HAP-1 (cell line): Measurements from ENCODE around the gene TLL1.

ENCODE experiments used
- DNase-seq, 2 experiments: peaks; one replicate each; pipeline ENCODE4 v3.0.0-alpha.2; 2016 to 2020; ENCODE audit warnings: low spot score in 2 of 2
- H3K27me3 ChIP-seq: fragments of 250-450 bp; sonication (Bioruptor Pico); 2 replicates; pipeline ENCODE4 v1.5.1; 2020; ENCODE audit warnings: low read depth, mild to moderate bottlenecking, moderate library complexity
- H3K36me3 ChIP-seq: fragments of 250-450 bp; sonication (Bioruptor Pico); replicated peaks from 2 replicates; pipeline ENCODE4 v1.5.1; 2020; ENCODE audit warnings: mild to moderate bottlenecking
- H3K4me1 ChIP-seq: fragments of 250-450 bp; sonication (Bioruptor Pico); 2 replicates; pipeline ENCODE4 v1.5.1; 2020; ENCODE audit warnings: mild to moderate bottlenecking
- H3K4me3 ChIP-seq: fragments of 250-450 bp; sonication (Bioruptor Pico); 2 replicates; pipeline ENCODE4 v1.5.1; 2020; ENCODE audit warnings: mild to moderate bottlenecking, moderate library complexity
- H3K9me3 ChIP-seq: fragments of 250-450 bp; sonication (Bioruptor Pico); 2 replicates; pipeline ENCODE4 v1.5.1; 2020; ENCODE audit warnings: mild to moderate bottlenecking, moderate library complexity
- in situ Hi-C: fragments of 300-500 bp; cut with MboI; formaldehyde crosslinking; loops from 3 replicates; pipeline ENCODE4 v1.14.3; 2020; ENCODE audit warnings: low sequenced_read_pairs, inconsistent platforms, mixed read lengths

The TLL1 gene

DNA sequence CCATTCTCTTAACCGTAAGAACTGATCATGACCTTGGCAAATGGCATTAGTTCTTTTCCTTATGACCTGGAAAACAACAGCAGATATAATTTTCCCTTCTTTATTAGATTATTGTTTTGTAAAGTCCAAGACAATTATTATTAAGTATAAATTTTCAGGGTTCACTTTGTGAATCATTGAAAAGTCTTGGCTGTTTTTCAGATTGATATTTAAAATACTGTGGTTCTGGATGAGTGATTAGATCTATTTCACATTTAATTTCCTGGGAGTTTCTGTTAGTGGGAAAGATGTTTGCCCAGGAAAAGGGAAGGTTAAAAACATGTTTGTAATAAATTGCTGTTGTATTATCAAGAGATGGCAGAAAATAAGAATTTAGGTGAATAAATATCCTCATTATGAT lies 194.9 kb downstream of the TLL1 start:
- Histone ChIP-seq H3K9me3 (no peaks in the 10 kb centered on the region), H3K4me1 (no peaks in the 10 kb centered on the region; the same call in 1 of the 2 replicates), H3K27me3 (no peaks in the 10 kb centered on the region), H3K36me3 (no peaks in the 10 kb centered on the region), H3K4me3 (no peak overlapping the region)
- DNase-seq, result no peak
- in situ Hi-C loops, result no loop called here

- no peaks in the 10 kb centered on the region for H3K27me3 ChIP-seq
- no peaks in the 10 kb centered on the region for H3K9me3 ChIP-seq
- H3K36me3 ChIP-seq, result no peaks in the 10 kb centered on the region
- peaks cover 8% of the 10 kb centered on the region; the same call in 1 of the 2 replicates for H3K4me1 ChIP-seq
- no peak overlapping the region for H3K4me3 ChIP-seq
- in situ Hi-C loops, result no loop called here
- DNase-seq, result no peak
These were observed 200.7 kb downstream of the TLL1 start for GRCh38 chr4:166073783-166074182.

DNA sequence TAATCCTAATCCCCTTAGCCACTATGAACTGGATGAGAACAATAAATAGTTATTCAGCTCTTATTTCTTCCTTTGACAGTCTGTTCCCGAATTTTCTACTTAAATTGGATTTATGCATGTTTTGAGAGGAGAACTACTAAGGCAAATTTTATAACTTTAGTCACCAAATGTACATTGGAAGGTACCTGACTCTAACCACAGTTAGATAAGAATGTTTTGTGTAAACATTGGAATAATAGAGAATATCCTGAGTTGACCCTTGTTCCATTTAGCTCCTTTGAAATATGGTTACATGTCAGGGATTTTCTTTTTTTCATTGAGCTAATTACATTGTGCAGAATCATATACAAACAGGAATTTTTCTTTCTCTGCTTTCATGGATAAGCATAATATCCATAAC lies 202.6 kb downstream of the TLL1 start:
- DNase-seq, result peak in 1 of 2 experiments; percentile 57

DNA sequence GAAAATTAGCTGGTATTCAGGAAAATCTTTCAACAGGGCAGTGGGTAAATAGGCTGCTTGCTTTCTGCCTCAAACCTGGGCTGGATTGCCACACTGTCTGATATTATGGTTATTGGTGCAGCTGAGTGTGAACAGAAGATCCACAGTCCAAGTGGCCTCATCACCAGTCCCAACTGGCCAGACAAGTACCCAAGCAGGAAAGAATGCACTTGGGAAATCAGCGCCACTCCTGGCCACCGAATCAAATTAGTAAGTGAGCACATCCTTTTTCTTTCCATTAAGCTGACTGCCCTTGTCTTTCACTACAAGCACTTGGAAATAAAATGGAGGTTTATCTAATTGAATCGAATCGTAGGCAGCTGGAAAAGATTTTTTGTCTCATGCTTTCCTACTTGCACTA lies 204.7 kb downstream of the TLL1 start:
- H3K9me3 ChIP-seq, result no peaks in the 10 kb centered on the region
- H3K4me3 ChIP-seq, result no peak overlapping the region
- in situ Hi-C loops, result no loop called here
- H3K36me3 ChIP-seq, result no peaks in the 10 kb centered on the region
- no peaks in the 10 kb centered on the region for H3K27me3 ChIP-seq
- DNase-seq, result no peak
- peaks cover 8% of the 10 kb centered on the region; the same call in 1 of the 2 replicates for H3K4me1 ChIP-seq

More for the DNA sequence above, 202.6 kb downstream of the TLL1 start:
- no peaks in the 10 kb centered on the region for H3K36me3 ChIP-seq
- H3K9me3 ChIP-seq, result no peaks in the 10 kb centered on the region
- in situ Hi-C loops, result no loop called here
- peaks cover 8% of the 10 kb centered on the region; the same call in 1 of the 2 replicates for H3K4me1 ChIP-seq
- no peak overlapping the region for H3K4me3 ChIP-seq
- no peaks in the 10 kb centered on the region for H3K27me3 ChIP-seq

DNA sequence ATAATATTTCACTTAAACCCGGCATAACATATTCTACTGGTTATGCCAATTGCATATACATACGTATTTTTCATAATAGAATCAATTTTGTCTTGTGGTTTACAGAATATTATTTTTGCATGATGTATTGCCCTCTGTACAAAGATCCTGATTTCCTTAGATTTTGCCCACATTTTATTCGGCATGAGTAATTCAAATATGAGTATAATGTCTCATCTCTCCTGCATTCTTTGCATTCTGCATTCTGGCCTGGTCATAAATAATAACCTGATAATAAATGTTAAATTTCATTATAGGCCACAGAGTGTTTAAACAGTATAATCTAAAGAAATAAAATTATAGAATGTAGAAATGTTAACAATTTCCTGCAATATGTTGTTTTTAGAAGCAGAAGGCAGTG lies 205.3 kb downstream of the TLL1 start:
- Histone ChIP-seq H3K4me3 (no peak overlapping the region), H3K36me3 (no peaks in the 10 kb centered on the region), H3K4me1 (peaks cover 8% of the 10 kb centered on the region; the same call in 1 of the 2 replicates), H3K9me3 (no peaks in the 10 kb centered on the region), H3K27me3 (no peaks in the 10 kb centered on the region)
- DNase-seq, result no peak
- in situ Hi-C loops, result no loop called here

DNA sequence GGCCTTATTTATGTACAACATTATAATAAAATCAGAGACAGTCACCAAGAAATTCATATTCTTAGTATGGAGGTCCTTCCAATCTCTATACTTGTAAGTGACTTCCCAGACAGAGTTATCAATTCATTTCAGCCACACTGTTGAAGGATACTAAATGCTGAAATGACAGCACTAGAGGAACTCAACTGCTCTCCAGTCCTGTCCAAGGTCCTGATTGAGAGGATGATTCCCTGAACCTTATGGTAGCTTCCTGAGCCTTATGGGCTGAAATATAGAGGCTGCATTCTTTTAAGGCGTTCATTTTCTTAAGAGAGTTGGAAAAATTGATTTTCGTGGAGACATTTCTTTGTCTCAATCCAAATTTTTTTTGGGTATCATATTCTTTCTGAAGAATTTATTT lies 205.9 kb downstream of the TLL1 start:
- in situ Hi-C loops, result no loop called here
- H3K27me3 ChIP-seq, result no peaks in the 10 kb centered on the region
- no peak for DNase-seq
- no peaks in the 10 kb centered on the region for H3K36me3 ChIP-seq
- H3K4me1 ChIP-seq, result peaks cover 8% of the 10 kb centered on the region; the same call in 1 of the 2 replicates
- H3K4me3 ChIP-seq, result no peak overlapping the region
- H3K9me3 ChIP-seq, result no peaks in the 10 kb centered on the region

- Histone ChIP-seq H3K27me3 (no peaks in the 10 kb centered on the region), H3K9me3 (no peaks in the 10 kb centered on the region), H3K36me3 (no peaks in the 10 kb centered on the region), H3K4me1 (no peaks in the 10 kb centered on the region), H3K4me3 (no peak overlapping the region)
- in situ Hi-C loops, result no loop called here
- DNase-seq, result no peak
These were observed 214.5 kb downstream of the TLL1 start for GRCh38 chr4:166087569-166087968.

GRCh38 chr4:166088576-166088975 lies 215.5 kb downstream of the TLL1 start:
- DNase-seq, result no peak
- Histone ChIP-seq H3K4me3 (no peak overlapping the region), H3K36me3 (no peaks in the 10 kb centered on the region), H3K4me1 (no peaks in the 10 kb centered on the region), H3K27me3 (no peaks in the 10 kb centered on the region), H3K9me3 (no peaks in the 10 kb centered on the region)
- in situ Hi-C loops, result no loop called here

DNA sequence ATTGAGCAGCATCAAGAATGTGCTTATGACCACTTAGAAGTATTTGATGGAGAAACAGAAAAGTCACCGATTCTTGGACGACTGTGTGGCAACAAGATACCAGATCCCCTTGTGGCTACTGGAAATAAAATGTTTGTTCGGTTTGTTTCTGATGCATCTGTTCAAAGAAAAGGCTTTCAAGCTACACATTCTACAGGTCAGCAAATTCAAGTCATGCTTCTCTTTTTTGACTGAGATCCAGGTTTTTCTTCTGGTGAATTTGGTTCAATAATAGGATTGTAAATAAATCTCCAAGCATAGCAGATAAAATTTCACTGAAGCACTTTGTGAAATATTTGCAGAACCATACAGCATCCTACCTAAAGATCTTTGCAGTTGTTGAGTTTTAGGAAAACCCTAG lies 218.1 kb downstream of the TLL1 start:
- in situ Hi-C loops, result loop anchor here (10.0 kb wide), 1 partner anchor 556 kb away; no protein-coding TSS in a partner anchor

GRCh38 chr4:166091912-166092510 lies 219.0 kb downstream of the TLL1 start:
- H3K36me3 ChIP-seq, result no peaks in the 10 kb centered on the region
- peaks cover 2% of the 10 kb centered on the region for H3K4me1 ChIP-seq
- H3K27me3 ChIP-seq, result no peaks in the 10 kb centered on the region
- H3K9me3 ChIP-seq, result no peaks in the 10 kb centered on the region
- in situ Hi-C loops, result loop anchor here (10.0 kb wide), 1 partner anchor 557 kb away; no protein-coding TSS in a partner anchor
- H3K4me3 ChIP-seq, result no peak overlapping the region
- peak in 1 of 2 experiments; percentile 48 for DNase-seq

More for the DNA sequence above, 218.1 kb downstream of the TLL1 start:
- no peaks in the 10 kb centered on the region for H3K27me3 ChIP-seq
- H3K4me3 ChIP-seq, result no peak overlapping the region
- H3K4me1 ChIP-seq, result peaks cover 2% of the 10 kb centered on the region
- H3K9me3 ChIP-seq, result no peaks in the 10 kb centered on the region
- no peak for DNase-seq
- no peaks in the 10 kb centered on the region for H3K36me3 ChIP-seq

DNA sequence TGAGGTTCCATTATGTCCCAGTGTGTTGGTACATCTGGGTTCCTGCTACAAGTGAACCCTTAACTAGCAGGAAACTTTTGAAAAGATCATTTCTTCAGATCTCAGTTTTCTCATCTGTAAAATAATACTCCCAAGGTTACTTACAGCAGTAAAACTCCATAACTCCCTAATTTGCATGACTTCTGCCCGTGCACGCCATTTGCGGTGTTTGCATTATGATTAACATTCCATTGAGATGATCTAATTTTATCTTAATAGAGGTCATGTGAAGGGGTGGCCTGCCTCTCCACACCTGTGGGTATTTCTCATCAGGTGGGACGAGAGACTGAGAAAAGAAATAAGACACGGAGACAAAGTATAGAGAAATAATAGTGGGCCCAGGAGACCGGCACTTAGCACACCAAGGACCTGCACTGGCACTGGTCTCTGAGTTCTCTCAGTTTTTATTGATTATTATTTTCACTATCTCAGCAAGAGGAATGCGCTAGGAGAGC lies 219.8 kb downstream of the TLL1 start:
- no peaks in the 10 kb centered on the region for H3K27me3 ChIP-seq
- DNase-seq, result no peak
- H3K4me1 ChIP-seq, result peaks cover 2% of the 10 kb centered on the region
- no peaks in the 10 kb centered on the region for H3K36me3 ChIP-seq
- H3K4me3 ChIP-seq, result no peak overlapping the region
- in situ Hi-C loops, result loop anchor here (10.0 kb wide), 1 partner anchor 558 kb away; no protein-coding TSS in a partner anchor
- no peaks in the 10 kb centered on the region for H3K9me3 ChIP-seq

GRCh38 chr4:166104623-166105022 lies 231.6 kb downstream of the TLL1 start:
- no peak for DNase-seq
- Histone ChIP-seq H3K9me3 (no peaks in the 10 kb centered on the region), H3K4me3 (no peak overlapping the region), H3K27me3 (no peaks in the 10 kb centered on the region), H3K36me3 (no peaks in the 10 kb centered on the region), H3K4me1 (no peaks in the 10 kb centered on the region)
- in situ Hi-C loops, result no loop called here

- no peaks in the 10 kb centered on the region for H3K4me1 ChIP-seq
- H3K27me3 ChIP-seq, result no peaks in the 10 kb centered on the region
- DNase-seq, result no peak
- no peaks in the 10 kb centered on the region for H3K36me3 ChIP-seq
- H3K9me3 ChIP-seq, result no peaks in the 10 kb centered on the region
- in situ Hi-C loops, result no loop called here
- H3K4me3 ChIP-seq, result no peak overlapping the region
These were observed 248.9 kb downstream of the TLL1 start for GRCh38 chr4:166121897-166122296.

DNA sequence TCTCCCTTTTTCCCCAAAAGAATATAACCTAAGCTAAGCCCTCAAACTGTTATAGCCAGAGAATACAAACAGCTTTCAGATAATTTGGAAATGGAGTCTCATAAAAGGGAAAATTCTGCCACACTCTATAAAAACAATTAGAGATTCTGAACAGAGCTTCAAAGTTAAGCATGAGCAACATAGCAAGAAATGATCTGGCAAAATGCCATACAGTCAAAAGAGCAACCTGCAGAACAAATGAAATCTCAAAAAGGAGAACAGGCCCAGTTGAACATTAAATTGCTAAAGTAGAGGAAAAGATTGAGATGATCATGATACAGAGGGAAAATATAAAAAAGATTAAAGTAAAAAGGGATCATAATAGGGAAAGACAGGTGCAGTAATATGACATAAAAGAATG lies 250.5 kb downstream of the TLL1 start:
- Histone ChIP-seq H3K9me3 (no peaks in the 10 kb centered on the region), H3K36me3 (no peaks in the 10 kb centered on the region), H3K4me1 (no peaks in the 10 kb centered on the region), H3K27me3 (no peaks in the 10 kb centered on the region), H3K4me3 (no peak overlapping the region)
- no peak for DNase-seq
- in situ Hi-C loops, result no loop called here
